Myocyte (in vitro differentiated cells): ENCODE measurements around the gene PNPLA8. TPM values are rescaled to one million over a fixed set of nuclear protein-coding genes. Genes with fewer than 3 reads are reported as not detected.
A peak's percentile ranks its signal among the peaks of the same experiment; 100 is the strongest.
"Not testable (repeated sequence)": the region's sequence is repeated elsewhere in the genome, so short reads cannot be mapped to it uniquely, and the experiment has no call there.

Experiments used
- DNase-seq: peaks from one replicate; pipeline ENCODE4 v3.0.0-alpha.2; 2012; ENCODE audit warnings: low read depth
- total RNA-seq: library from RNA; depleted of rRNA; stranded (reverse); fragments of >200 nt; gene quantifications from 2 replicates; pipeline ENCODE4 v1.2.3, GENCODE V29; 2014

Gene PNPLA8
- total RNA-seq, 1 donor from 2014 or later = 58.5 TPM

DNA sequence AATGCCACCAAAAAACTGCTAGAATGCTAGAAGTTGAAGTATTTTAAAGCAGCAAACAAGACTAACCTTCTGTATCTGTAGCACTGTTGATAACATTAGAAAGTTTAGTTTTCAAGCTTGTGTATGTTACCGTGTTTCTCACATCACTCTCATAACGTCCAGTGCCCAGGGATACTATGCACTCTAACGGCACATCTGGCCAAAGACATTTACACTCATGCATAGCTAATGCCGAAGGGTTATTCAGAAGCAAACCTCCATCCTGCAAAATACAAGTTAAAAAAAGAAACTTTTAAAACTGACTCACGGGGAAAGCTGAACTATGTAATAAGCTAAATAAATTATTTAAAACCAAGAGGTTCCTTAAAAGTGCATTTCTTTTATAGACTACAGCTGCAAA lies 46.8 kb downstream of the PNPLA8 start:
- no peak for DNase-seq

DNA sequence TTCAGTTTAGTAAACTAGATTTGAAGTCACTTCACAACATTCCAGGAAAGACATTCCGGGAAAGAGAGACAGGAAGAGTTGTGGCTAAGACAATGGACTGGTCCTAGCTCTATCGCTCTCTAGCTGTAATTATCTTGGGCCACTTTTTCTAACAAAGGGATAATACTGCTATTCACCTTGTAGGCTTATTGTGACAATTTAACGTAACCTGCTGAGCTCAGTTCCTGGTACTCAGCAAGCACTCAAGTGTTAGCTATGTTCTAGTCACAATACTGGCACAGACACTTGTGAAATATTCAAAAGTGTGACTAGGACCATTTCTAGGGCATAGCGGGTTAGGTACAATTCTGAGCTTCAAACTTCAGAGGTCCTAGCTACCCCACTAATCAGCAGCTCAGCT lies 57.7 kb downstream of the PNPLA8 start:
- no peak for DNase-seq

DNA sequence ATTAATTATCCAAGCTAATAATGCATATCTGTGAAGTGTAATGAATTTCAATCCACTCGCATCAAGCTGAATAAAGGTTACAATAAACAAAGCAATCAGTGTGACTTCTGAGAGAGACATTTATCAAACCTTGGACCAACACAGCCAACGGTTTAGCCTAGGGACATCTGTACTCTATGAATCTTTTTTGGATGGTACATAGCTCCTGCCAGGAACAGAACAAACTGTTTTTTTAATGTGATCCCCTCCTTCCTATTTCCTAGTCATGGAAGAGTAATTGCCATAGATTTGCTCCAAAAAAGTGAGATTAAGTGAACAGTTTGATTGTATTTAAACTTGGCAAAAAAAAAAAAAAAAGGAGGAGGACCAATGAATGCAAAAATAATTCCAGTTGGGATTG lies 58.5 kb downstream of the PNPLA8 start:
- no peak for DNase-seq

DNA sequence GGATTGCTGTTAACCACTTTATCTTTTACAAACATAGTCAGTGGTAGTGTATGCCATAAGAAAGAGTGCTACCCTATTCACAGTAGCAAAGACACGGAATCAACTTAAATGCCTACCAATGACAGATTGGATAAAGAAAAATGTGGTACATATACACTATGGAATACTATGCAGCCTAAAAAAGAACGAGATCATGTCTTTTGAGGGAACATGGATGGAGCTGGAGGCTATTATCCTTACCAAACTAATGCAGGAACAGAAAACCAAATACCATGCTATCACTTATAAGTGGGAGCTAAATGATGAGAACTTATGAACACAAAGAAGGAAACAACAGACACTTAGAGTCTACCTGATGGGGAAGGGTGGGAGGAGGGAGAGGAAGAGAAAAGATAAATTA lies 59.6 kb downstream of the PNPLA8 start:
- DNase-seq = not testable (repeated sequence)

DNA sequence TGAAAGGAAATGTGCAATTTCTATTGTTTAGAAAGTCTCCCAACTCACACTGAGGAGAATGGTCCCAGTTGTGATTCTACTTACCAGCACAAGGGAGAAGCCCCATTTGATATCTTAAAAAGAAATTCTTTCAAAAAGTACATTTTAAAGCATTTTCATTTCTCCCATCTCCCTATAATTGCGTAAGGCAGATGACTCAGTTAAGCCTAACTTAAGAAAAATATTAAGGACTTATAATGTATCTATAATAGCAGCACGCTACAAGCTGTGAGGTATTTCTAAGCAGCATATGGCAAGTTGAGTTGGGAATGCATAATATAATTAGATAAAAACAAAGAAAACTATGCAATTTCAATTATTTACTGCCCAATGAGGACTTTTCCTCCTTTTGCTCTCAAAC lies 61.2 kb downstream of the PNPLA8 start:
- no peak for DNase-seq

DNA sequence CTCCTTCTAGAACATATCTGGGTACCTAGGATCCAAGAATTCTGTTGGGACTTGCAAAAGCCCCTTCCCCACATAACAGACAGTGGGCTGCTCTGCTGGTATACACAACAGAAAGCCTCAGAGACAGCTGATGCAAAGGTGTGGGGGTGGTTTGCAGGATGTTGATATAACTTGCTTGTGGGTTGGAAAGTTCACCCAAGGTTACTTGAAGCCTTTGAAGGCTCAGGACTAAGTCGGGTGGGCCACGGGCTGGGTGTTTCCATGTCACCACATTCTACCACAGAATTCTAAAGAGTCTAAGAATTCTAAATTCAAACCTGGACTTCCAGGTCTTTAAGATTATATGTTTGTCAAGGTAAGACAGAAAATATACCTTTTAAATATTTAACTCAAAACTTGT lies 62.3 kb downstream of the PNPLA8 start:
- no peak for DNase-seq

DNA sequence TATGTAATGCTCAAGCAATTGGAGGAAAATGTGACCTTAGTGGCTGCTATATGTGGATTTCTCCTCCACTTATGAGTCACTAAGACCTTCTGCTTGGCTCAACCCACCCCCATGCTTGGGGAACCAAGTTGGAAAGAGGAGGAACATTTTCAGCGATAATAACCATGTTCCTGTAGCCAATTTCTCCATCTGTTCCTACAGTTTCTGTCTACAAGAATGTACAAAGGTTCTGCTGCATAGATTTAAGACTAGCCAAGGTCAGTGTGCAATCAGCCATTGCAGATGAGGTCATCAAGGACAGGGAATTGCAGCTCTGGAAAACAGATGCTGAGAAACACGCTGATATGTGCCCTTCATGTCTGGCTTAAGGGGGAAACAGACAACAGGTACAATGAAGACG lies 64.1 kb downstream of the PNPLA8 start:
- DNase-seq = no peak

DNA sequence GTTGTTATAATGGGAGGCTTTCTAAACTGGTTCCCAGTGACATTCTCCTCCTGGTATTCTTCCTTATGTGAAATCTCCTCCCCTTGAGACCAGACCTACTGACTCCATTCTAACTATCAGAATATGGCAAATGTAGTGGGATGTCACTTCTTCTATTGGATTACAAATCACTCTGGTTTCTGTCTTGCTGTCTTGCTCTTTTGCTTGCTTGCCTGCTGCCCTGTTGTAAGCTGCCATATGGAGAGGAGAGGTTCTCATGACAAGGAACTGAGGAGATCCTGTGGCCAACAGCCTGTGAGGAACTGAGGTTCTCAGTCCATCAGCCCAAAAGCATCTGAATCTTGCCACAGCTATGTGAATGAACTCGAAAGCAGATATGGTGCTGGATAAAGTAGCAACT lies 65.0 kb downstream of the PNPLA8 start:
- peak; percentile 61 for DNase-seq

DNA sequence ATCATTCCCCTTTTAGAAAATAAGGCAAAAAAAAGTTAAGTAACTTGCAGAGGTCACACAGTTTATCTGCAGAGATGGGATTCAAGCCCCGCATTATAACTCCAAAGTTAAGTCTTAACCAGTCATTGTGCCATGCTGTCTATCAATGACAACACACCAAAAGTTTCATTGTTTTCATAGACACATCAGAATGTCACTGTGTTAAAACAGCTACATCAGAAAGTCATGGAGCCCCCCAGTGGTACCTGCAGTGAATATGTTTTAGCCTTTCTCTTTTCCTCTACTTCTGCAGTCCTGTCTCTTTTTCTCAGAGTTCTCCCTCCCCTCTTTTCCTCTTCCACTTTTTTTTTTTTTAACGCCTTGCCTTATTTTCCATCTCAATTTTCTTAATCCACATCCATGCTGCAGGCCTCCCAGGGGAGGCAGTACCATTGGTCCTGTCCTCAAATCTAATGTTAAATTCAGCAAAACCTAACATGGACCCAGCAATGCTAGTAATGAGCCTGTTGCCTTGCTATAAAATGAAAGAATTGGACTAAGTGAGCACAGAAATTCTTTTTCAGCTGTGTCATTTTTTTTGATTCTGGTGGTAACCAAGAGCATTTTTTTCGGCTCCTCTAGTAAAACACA lies 65.9 kb downstream of the PNPLA8 start:
- DNase-seq = peak; percentile 67

DNA sequence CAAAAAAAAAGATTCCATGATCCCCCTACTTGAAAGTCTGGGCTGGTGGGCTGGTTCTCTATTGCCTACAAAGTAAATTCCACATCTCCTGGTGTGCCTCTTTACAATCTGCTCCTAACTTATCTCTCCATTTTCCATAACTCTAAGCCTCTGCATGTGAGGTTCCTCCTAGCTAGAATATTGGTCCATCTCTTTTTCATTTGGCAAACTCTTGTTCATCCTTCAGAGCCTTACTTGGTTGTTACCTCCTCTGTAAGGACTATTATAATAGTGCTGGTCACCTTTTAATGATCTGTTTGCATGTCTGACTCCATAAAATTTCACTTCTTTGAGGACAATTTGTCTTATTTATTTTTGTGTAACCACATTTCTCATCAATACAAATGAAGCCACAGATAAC lies 68.1 kb downstream of the PNPLA8 start:
- no peak for DNase-seq

DNA sequence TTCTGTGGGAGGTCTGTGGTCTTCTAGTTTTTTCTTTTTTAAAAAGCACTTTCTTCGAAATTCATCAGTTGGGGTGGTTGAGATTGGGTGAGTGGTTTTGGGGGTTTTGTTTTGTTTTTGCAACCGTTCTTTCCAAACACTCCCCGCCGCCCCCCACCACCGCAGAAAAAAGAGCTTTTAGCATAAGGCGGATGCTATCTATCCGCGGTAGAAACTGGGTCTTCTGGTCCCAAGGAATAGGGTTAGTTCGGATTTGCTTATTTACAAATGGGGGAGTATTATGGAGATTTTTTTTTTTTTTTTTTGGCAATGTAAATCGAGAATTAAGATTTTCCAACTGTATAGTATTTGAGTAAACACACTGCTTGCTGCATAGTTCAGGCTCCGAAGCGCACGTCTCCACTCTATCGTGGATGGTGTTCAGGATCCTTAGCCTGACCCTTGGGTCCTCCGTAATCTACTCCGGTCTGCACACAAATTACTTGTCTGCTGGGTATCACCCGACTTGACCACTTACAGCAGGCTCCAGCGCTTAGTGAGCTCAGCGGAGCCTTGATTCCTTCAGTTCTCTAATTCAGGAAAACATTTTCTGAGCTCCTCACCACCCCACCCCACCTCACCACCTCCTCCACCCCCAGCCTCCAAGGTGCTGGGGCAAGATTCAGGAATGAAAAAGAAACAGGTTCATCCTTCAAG lies 68.9 kb downstream of the PNPLA8 start:
- no peak for DNase-seq

DNA sequence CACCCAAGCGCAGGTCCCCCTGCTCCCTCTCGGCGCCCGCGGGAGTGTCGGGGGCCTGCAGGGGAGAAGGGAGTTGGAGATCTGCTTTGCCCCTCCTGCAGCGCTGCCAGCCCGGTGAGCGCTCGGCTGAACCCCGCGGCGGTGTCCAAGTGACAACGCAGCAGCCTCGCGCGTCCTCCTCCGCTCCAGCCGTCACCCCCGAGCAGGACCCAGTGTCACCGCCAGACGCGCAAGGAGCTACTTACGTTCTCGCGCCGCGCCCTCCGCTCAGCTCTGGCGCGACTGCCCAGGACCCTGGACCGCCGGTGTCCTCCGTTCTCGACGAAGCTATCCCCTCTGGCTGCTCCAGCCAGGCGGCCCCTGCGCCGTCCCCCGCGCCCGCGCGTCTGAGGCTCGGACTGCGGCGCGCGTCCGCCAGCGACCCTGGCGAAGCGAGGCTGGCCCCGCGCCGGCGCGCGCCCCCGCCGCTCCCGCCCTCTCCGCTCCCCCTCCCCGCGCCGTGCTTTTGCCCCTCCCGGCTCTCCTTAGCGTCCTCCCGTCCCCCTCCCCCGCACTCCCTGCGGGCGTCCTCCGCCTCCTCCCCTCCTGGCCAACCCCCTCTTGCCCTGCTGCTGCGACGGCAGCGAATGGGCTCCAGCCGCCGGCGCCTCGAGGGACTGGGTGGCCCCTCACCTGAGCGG lies 69.8 kb downstream of the PNPLA8 start, which contains the start of gene NRCAM:
Gene NRCAM (minus strand): TSS at position 439 of the 680 bp plus-strand sequence. CDS start 216,372 bp downstream, outside the sequence.
- DNase-seq = peak; percentile 73

DNA sequence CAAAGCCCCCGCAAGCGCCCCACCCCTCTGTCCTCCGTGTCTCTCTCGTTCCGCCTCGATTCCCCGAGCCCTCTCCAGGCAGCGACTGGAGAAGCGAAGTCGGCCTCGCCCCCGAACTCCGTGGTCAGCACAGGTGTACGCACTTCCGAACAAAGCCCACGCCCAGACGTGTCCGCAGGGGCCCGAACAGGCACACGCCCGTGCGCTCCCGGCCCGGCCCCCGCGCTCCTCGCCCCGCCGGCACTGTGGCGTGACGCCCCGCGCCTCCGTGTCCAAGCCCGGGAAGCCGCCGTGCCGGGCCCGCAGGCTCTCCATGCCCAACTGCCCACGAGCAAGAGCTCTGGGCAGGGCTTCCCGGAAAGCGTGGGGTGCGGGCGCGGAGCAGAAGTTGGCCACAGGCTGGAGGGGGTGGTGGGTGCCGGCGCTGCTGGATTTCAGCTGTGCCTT lies 70.4 kb downstream of the PNPLA8 start:
- no peak for DNase-seq

DNA sequence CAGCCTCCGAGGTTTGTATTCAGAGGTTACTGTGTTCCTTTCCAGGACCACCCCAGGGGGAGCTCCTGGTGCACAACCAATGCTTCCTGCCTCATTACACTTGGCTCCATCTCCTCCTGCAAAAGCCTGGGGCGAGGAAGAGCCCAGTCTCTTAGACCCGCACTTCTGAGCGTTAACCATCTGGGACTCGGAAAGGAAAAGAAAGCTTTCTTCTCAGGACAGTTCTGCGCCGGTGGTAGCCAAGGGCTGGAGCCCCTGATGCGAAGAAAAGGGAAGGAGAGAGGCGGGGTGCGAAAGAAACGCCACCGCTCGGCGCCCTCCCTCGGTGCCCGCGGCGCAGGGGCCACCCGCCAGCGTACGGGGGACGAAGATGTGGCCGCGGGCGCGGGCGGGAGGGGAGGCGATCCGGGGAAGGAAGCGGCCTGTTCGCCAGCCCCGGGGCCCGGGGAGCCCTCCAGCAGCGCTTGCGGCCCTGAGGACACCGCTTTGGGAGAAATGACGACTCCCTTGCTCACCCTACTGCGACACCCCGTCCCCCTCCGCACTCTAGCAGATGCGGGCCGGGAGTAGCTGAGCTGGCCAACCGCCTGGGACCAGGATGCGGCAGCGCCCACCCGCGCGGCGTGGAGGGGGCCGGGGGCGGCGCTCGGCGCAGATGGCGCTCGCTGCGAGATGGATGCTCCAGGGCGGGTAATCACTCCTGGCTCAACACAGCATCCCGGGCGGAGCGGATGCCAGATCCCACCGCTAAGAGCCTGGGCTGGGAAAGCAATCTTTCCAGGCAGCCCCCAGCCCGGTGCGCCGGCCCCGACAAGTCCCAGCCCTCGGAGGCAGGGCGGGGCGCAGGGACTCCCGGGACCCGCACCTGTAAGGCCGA lies 71.0 kb downstream of the PNPLA8 start:
- peak; percentile 70 for DNase-seq

DNA sequence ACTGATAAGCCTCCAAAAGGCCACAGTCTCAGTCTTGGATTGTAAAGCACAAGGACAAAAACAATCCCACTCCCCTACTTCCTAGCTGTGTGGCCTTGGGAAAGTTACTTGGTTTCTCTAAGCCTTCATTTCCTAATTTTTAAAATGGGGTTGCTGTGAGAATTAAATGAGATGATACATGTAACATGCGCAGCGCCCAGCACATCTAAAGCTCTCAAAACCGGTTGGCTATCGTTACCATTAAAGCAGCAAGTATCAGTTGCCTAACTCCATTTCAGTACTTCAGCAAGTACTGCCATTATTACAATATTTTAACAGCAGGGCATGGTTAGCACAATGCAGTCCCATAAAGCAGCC lies 71.6 kb downstream of the PNPLA8 start:
- DNase-seq = no peak

DNA sequence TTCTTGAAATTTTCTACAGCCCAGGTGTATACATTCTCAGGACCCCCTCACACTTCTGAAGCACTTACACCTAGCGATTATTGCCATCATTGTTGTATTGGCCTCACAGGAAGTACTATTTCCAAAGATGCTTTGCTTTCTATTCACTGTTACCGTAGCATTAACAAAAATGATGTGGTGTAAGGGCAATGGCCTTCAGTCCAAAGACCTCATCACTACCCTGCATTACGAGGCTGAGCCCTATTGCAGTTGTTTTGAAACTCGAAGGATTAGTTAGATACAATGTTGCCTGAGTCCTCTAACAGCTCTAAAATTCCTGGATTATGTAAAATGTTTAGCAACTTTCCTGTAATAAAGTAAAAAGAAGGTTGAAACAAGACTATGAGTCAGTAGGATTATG lies 72.6 kb downstream of the PNPLA8 start:
- no peak for DNase-seq

DNA sequence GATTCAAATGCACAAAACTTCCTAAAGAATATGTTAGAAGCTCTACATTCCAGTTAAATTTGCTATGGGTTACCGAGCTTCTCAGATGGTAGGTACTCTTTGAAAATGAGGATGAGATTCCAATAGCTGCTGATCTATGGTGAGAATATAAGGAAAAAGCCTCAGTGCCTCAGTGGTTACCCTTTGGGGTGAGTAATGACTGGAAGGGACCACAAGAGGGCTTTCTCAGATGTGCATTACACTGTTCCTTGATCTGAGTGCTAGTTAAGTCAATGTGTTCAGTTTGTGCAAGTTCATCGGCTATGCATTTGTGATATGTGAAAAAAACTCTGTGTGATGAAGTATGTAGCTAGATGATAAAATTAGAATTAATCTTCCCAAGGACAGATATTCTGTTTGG lies 73.2 kb downstream of the PNPLA8 start:
- peak; percentile 45 for DNase-seq

DNA sequence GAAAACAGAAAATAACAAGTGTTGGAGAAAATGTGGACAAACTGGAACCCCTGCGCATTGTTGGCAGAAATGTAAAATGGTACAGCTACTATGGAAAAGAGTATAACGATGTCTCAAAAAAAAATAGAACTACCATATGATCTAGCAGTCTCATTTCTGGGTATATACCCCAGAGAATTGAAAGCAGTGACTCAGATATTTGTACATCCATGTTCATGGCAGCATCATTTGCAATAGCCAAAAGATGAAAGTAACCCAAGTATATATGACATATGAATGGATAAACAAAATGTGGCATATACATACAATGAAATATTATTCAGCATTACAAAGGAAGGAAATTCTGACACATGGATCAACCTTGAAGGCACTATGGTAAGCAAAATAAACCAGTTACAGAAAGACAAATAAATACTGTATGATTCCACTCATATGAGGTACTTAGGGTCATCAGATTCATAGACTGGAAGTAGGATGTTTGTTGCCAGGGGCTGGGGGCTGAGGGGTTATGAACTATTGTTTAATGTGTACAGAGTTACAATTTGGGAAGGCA lies 74.6 kb downstream of the PNPLA8 start:
- no peak for DNase-seq

DNA sequence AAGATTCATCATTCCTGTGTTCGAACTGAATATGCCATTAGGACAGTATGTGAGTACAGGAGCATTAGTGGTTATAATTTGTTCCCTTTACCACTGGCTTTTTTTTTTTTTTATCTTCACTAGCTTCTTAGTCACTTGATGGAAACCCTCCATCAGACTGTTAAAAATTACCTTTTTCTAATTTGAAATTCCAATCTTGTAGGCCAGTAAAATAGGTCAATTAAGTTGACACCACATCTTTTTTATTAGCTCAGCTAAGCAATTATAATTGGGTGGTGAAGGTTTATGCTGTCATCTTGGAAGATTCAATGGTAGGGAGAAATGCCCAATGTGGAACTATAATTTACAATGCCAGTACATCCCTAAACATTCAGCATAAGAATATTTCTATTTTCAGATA lies 75.8 kb downstream of the PNPLA8 start:
- DNase-seq = no peak

DNA sequence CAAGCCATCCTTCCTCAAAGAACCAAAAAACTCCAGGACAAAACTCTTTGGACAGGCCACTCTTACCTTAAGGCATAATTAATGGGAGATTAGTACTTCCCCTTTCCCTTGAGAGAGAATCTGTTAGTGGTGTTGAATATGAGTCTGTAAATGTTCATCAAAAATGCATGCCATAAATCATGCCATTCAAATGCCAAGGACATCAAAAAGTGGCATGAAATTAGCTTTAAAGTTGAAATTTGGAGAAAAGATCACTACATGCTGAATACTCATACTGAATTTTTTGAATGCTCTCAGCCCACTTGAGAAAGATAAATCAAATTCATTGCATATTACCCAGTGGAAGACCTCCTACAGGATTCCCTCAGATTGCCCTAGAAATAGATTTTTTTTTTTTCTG lies 76.4 kb downstream of the PNPLA8 start:
- no peak for DNase-seq
